Measurements from ENCODE around the gene APOA4. TPM values are rescaled to one million over a fixed set of nuclear protein-coding genes. Genes with fewer than 3 reads are reported as not detected.

The APOA4 gene
- polyA plus RNA-seq, 2 of the 4 experiments (the other 2 are of a cell fraction) = not detected

- TF ChIP-seq POLR2A (IDR thresholded peaks at IDR 0.05; ENCODE audit: low read length) (peak; percentile 76), CHD4 (IDR thresholded peaks at IDR 0.05; ENCODE audit: borderline replicate concordance) (no peak), CEBPB (IDR thresholded peaks at IDR 0.05) (no peak), SREBF2 (IDR thresholded peaks at IDR 0.05) (no peak), HOXA7 (CRISPR knock-in tag; IDR thresholded peaks at IDR 0.05) (no peak), TFCP2L1 (CRISPR knock-in tag; IDR thresholded peaks at IDR 0.05) (no peak), GATA3 (IDR thresholded peaks at IDR 0.05; ENCODE audit: borderline replicate concordance) (no peak), ZSCAN20 (CRISPR knock-in tag; IDR thresholded peaks at IDR 0.05) (no peak), NFE2L2 (conservative IDR thresholded peaks at IDR 0.05; ENCODE audit: low read length) (no peak), FOSL2 (IDR thresholded peaks at IDR 0.05) (no peak), FOSL2 (CRISPR knock-in tag; IDR thresholded peaks at IDR 0.05) (no peak), EHF (CRISPR knock-in tag; IDR thresholded peaks at IDR 0.05) (no peak), RCOR1 (IDR thresholded peaks at IDR 0.05; ENCODE audit: low read depth, low read length) (no peak), REST (IDR thresholded peaks at IDR 0.05) (no peak), HEYL (CRISPR knock-in tag; IDR thresholded peaks at IDR 0.05) (no peak), HOXB5 (CRISPR knock-in tag; IDR thresholded peaks at IDR 0.05) (no peak), POLR2AphosphoS2 (conservative IDR thresholded peaks at IDR 0.05; ENCODE audit: low read length) (no peak), BHLHE40 (IDR thresholded peaks at IDR 0.05; ENCODE audit: low read depth, low read length) (no peak), ATOH8 (CRISPR knock-in tag; IDR thresholded peaks at IDR 0.05; ENCODE audit: low read depth) (no peak), ZC3H11A (IDR thresholded peaks at IDR 0.05) (no peak), PBX3 (IDR thresholded peaks at IDR 0.05) (peak; percentile 58; the same call in 1 of the 2 replicates), HES2 (IDR thresholded peaks at IDR 0.05) (no peak), CHD2 (IDR thresholded peaks at IDR 0.05; ENCODE audit: low read length, partially characterized antibody) (no peak), MAZ (IDR thresholded peaks at IDR 0.05; ENCODE audit: borderline replicate concordance, low read depth, low read length) (no peak), MAX (IDR thresholded peaks at IDR 0.05) (peak; percentile 56), NPAS2 (CRISPR knock-in tag; IDR thresholded peaks at IDR 0.05; ENCODE audit: borderline replicate concordance) (no peak), EP300 (IDR thresholded peaks at IDR 0.05) (no peak), EHMT2 (IDR thresholded peaks at IDR 0.05; ENCODE audit: low read depth) (no peak), RNF2 (IDR thresholded peaks at IDR 0.05; ENCODE audit: borderline replicate concordance, low read depth) (no peak)
Observed at GRCh38 chr11:116787786-116788486, 35.2 kb downstream of the APOA4 start, which contains the start of gene ZPR1 (continued).
